ENCODE data around the gene NAT16. TPM values are rescaled to one million over a fixed set of nuclear protein-coding genes. Genes with fewer than 3 reads are reported as not detected.

NAT16 gene
- total and polyA plus RNA-seq, 2 of the 13 experiments (the other 11 are each of a cell fraction or from before 2014, with no cell fraction given): 0.04 TPM; not detected in 1

- TF ChIP-seq HNRNPL (IDR thresholded peaks at IDR 0.05; ENCODE audit: low read depth, low read length) (peak; percentile 70; the same call in 1 of the 2 replicates), GPBP1L1 (CRISPR knock-in tag; IDR thresholded peaks at IDR 0.05) (no peak), CERS6 (CRISPR knock-in tag; IDR thresholded peaks at IDR 0.05) (no peak), SMARCE1 (IDR thresholded peaks at IDR 0.05; ENCODE audit: borderline replicate concordance) (no peak), ZBTB3 (CRISPR knock-in tag; IDR thresholded peaks at IDR 0.05; ENCODE audit: borderline replicate concordance, low read depth) (peak; percentile 97), MXD4 (CRISPR knock-in tag; IDR thresholded peaks at IDR 0.05) (no peak; the same call in 1 of the 2 replicates), ZNF337 (CRISPR knock-in tag; IDR thresholded peaks at IDR 0.05; ENCODE audit: borderline replicate concordance, low read depth) (peak; percentile 72; the same call in 1 of the 2 replicates), MAX (IDR thresholded peaks at IDR 0.05) (peak; percentile 18), ZNF75D (CRISPR knock-in tag; IDR thresholded peaks at IDR 0.05; ENCODE audit: borderline replicate concordance) (no peak), ATRX (CRISPR knock-in tag; IDR thresholded peaks at IDR 0.05; ENCODE audit: borderline replicate concordance) (no peak), NFYB (CRISPR knock-in tag; IDR thresholded peaks at IDR 0.05) (peak; percentile 37; the same call in 1 of the 2 replicates), GABPA (IDR thresholded peaks at IDR 0.05; ENCODE audit: low read depth, low read length) (no peak), GABPA (CRISPR knock-in tag; IDR thresholded peaks at IDR 0.05; ENCODE audit: low read depth) (no peak), KLF15 (CRISPR knock-in tag; IDR thresholded peaks at IDR 0.05; ENCODE audit: borderline replicate concordance) (0 out of 2 replicates have a peak, but pooled peaks have one; percentile 60), HBP1 (CRISPR knock-in tag; IDR thresholded peaks at IDR 0.05; ENCODE audit: low read depth) (peak; percentile 30), THRA (CRISPR knock-in tag; IDR thresholded peaks at IDR 0.05; ENCODE audit: borderline replicate concordance) (peak; percentile 96), SP1 (IDR thresholded peaks at IDR 0.05) (no peak), SP1 (CRISPR knock-in tag; IDR thresholded peaks at IDR 0.05) (peak; percentile 64), ZNF329 (CRISPR knock-in tag; IDR thresholded peaks at IDR 0.05; ENCODE audit: low read depth) (no peak; the same call in 1 of the 2 replicates), RELA (CRISPR knock-in tag; IDR thresholded peaks at IDR 0.05) (no peak), ZNF460 (CRISPR knock-in tag; IDR thresholded peaks at IDR 0.05; ENCODE audit: borderline replicate concordance) (no peak; the same call in 1 of the 2 replicates), TFDP2 (CRISPR knock-in tag; IDR thresholded peaks at IDR 0.05) (peak; percentile 20; the same call in 1 of the 2 replicates), FOXO1 (CRISPR knock-in tag; IDR thresholded peaks at IDR 0.05) (peak; percentile 80; the same call in 1 of the 2 replicates)
Observed at GRCh38 chr7:101126651-101127459, 53.2 kb downstream of the NAT16 start, which contains the start of gene SERPINE1 (continued).
